Measurements from ENCODE around the gene ITGBL1.
A peak's percentile ranks its signal among the peaks of the same experiment; 100 is the strongest.

ITGBL1 gene

GRCh38 chr13:101429733-101430132 is 22.7 kb upstream of the ITGBL1 start:
- DNase-seq (no peak), ATAC-seq (no peak)
- H3K4me3 Mint-ChIP-seq: no peak overlapping the region
- H3K9me3 Mint-ChIP-seq: no peaks in the 10 kb centered on the region
- H3K27me3 Mint-ChIP-seq: peaks cover 10% of the 10 kb centered on the region
- no peaks in the 10 kb centered on the region for H3K4me1 Mint-ChIP-seq
- no peak overlapping the region for H3K27ac Mint-ChIP-seq

- no peak overlapping the region for H3K4me3 Mint-ChIP-seq
- peaks cover 3% of the 10 kb centered on the region for H3K27me3 Mint-ChIP-seq
- H3K4me1 Mint-ChIP-seq: no peaks in the 10 kb centered on the region
- DNase-seq (no peak), ATAC-seq (no peak)
- no peak overlapping the region for H3K27ac Mint-ChIP-seq
- H3K9me3 Mint-ChIP-seq: no peaks in the 10 kb centered on the region
These were observed 18.6 kb upstream of the ITGBL1 start for GRCh38 chr13:101433895-101434294.

- ATAC-seq (no peak), DNase-seq (no peak)
- Mint-ChIP-seq H3K4me3 (no peak overlapping the region), H3K4me1 (no peaks in the 10 kb centered on the region), H3K27ac (no peak overlapping the region), H3K27me3 (no peaks in the 10 kb centered on the region), H3K9me3 (no peaks in the 10 kb centered on the region)
These were observed 18.0 kb upstream of the ITGBL1 start for GRCh38 chr13:101434486-101434885.

GRCh38 chr13:101447852-101448251 is 4.6 kb upstream of the ITGBL1 start:
- ATAC-seq: no peak
- no peak overlapping the region for H3K27ac Mint-ChIP-seq
- no peaks in the 10 kb centered on the region for H3K9me3 Mint-ChIP-seq
- H3K27me3 Mint-ChIP-seq: peaks cover 14% of the 10 kb centered on the region
- H3K4me1 Mint-ChIP-seq: no peaks in the 10 kb centered on the region
- no peak for DNase-seq
- H3K4me3 Mint-ChIP-seq: no peak overlapping the region

GRCh38 chr13:101449790-101450748 is 2.4 kb upstream of the ITGBL1 start:
- H3K27me3 Mint-ChIP-seq: peaks cover 34% of the 10 kb centered on the region
- DNase-seq: no peak
- no peak for ATAC-seq
- no peaks in the 10 kb centered on the region for H3K9me3 Mint-ChIP-seq
- no peak overlapping the region for H3K4me3 Mint-ChIP-seq
- no peaks in the 10 kb centered on the region for H3K4me1 Mint-ChIP-seq
- H3K27ac Mint-ChIP-seq: no peak overlapping the region

- no peaks in the 10 kb centered on the region for H3K9me3 Mint-ChIP-seq
- no peak overlapping the region for H3K4me3 Mint-ChIP-seq
- no peak for DNase-seq
- H3K27ac Mint-ChIP-seq: no peak overlapping the region
- H3K27me3 Mint-ChIP-seq: peaks cover 36% of the 10 kb centered on the region
- no peak for ATAC-seq
- H3K4me1 Mint-ChIP-seq: no peaks in the 10 kb centered on the region
These were observed 1.7 kb upstream of the ITGBL1 start for GRCh38 chr13:101450749-101451130.

GRCh38 chr13:101451641-101452040 is 834 bp upstream of the ITGBL1 start:
- Mint-ChIP-seq H3K4me1 (no peaks in the 10 kb centered on the region), H3K27me3 (peaks cover 36% of the 10 kb centered on the region), H3K9me3 (no peaks in the 10 kb centered on the region), H3K4me3 (no peak overlapping the region), H3K27ac (no peak overlapping the region)
- no peak for DNase-seq
- no peak for ATAC-seq

GRCh38 chr13:101453784-101454201 is 1.3 kb downstream of the ITGBL1 start:
- no peaks in the 10 kb centered on the region for H3K4me1 Mint-ChIP-seq
- H3K9me3 Mint-ChIP-seq: no peaks in the 10 kb centered on the region
- ATAC-seq: peak; percentile 37
- H3K4me3 Mint-ChIP-seq: peak overlapping the region in 1 of 2 donors; percentile 44
- DNase-seq: peak in 1 of 2 donors; percentile 7
- H3K27ac Mint-ChIP-seq: no peak overlapping the region
- peaks cover 36% of the 10 kb centered on the region for H3K27me3 Mint-ChIP-seq

GRCh38 chr13:101454767-101455166 is 2.3 kb downstream of the ITGBL1 start:
- no peak for DNase-seq
- ATAC-seq: no peak

GRCh38 chr13:101455863-101456262 is 3.4 kb downstream of the ITGBL1 start:
- no peak overlapping the region for H3K4me3 Mint-ChIP-seq
- no peak overlapping the region for H3K27ac Mint-ChIP-seq
- ATAC-seq (no peak), DNase-seq (no peak)
- H3K4me1 Mint-ChIP-seq: no peaks in the 10 kb centered on the region
- peaks cover 0 to 4% of the 10 kb centered on the region in 2 donors for H3K9me3 Mint-ChIP-seq
- H3K27me3 Mint-ChIP-seq: peaks cover 46% of the 10 kb centered on the region

More at GRCh38 chr13:101454767-101455166, 2.3 kb downstream of the ITGBL1 start:
- no peak overlapping the region for H3K4me3 Mint-ChIP-seq
- H3K4me1 Mint-ChIP-seq: no peaks in the 10 kb centered on the region
- H3K27ac Mint-ChIP-seq: no peak overlapping the region
- H3K9me3 Mint-ChIP-seq: no peaks in the 10 kb centered on the region
- peaks cover 38% of the 10 kb centered on the region for H3K27me3 Mint-ChIP-seq

- H3K4me3 Mint-ChIP-seq: no peak overlapping the region
- H3K9me3 Mint-ChIP-seq: peaks cover 0 to 4% of the 10 kb centered on the region in 2 donors
- H3K4me1 Mint-ChIP-seq: no peaks in the 10 kb centered on the region
- no peak overlapping the region for H3K27ac Mint-ChIP-seq
- ATAC-seq: no peak
- DNase-seq: no peak
- H3K27me3 Mint-ChIP-seq: peaks cover 39% of the 10 kb centered on the region
These were observed 4.7 kb downstream of the ITGBL1 start for GRCh38 chr13:101457176-101457575.

GRCh38 chr13:101465877-101466276 is 13.4 kb downstream of the ITGBL1 start:
- Mint-ChIP-seq H3K27me3 (no peaks in the 10 kb centered on the region), H3K27ac (no peak overlapping the region), H3K4me3 (no peak overlapping the region), H3K4me1 (no peaks in the 10 kb centered on the region), H3K9me3 (no peaks in the 10 kb centered on the region)
- ATAC-seq: no peak
- no peak for DNase-seq

- Mint-ChIP-seq H3K4me3 (no peak overlapping the region), H3K4me1 (no peaks in the 10 kb centered on the region), H3K27me3 (no peaks in the 10 kb centered on the region), H3K9me3 (no peaks in the 10 kb centered on the region), H3K27ac (no peak overlapping the region)
- no peak for ATAC-seq
- DNase-seq: no peak
These were observed 14.9 kb downstream of the ITGBL1 start for GRCh38 chr13:101467415-101467814.

GRCh38 chr13:101473458-101473857 is 21.0 kb downstream of the ITGBL1 start:
- no peak overlapping the region for H3K4me3 Mint-ChIP-seq
- no peaks in the 10 kb centered on the region for H3K9me3 Mint-ChIP-seq
- H3K27ac Mint-ChIP-seq: no peak overlapping the region
- DNase-seq: no peak
- H3K4me1 Mint-ChIP-seq: no peaks in the 10 kb centered on the region
- ATAC-seq: peak; percentile 26
- H3K27me3 Mint-ChIP-seq: peaks cover 7% of the 10 kb centered on the region

GRCh38 chr13:101474419-101474957 is 22.0 kb downstream of the ITGBL1 start:
- Mint-ChIP-seq H3K9me3 (peaks cover 0 to 4% of the 10 kb centered on the region in 2 donors), H3K27ac (peak overlapping the region in 1 of 2 donors; percentile 80), H3K4me3 (no peak overlapping the region), H3K4me1 (no peaks in the 10 kb centered on the region), H3K27me3 (peaks cover 7% of the 10 kb centered on the region)
- no peak for DNase-seq
- ATAC-seq: no peak

GRCh38 chr13:101475536-101475935 is 23.1 kb downstream of the ITGBL1 start:
- ATAC-seq (no peak), DNase-seq (no peak)
- Mint-ChIP-seq H3K4me1 (no peaks in the 10 kb centered on the region), H3K4me3 (no peak overlapping the region), H3K27me3 (peaks cover 7% of the 10 kb centered on the region), H3K9me3 (peaks cover 0 to 4% of the 10 kb centered on the region in 2 donors), H3K27ac (no peak overlapping the region)

Measured in stimulated activated naive CD8-positive, alpha-beta T cell treated with anti-CD3 and anti-CD28 coated beads, Interleukin-15, amount 100 ng/mL, for 72 hours (primary cell).